GM12864 (cell line): ENCODE measurements around the gene CENPP.

Experiments
- DNase-seq: peaks from one replicate; pipeline ENCODE4 v3.0.0-alpha.2; 2011; ENCODE audit warnings: low read depth
- H3K4me3 ChIP-seq: 2 replicates; pipeline ENCODE4 v1.5.1; 2011; ENCODE audit warnings: mild to moderate bottlenecking, low read depth, low read length, control low read depth
- TF ChIP-seq, protein P1 (sequence below): IDR thresholded peaks from 2 replicates; pipeline ENCODE4 v1.5.1; 2011; ENCODE audit warnings: low read depth, mild to moderate bottlenecking, moderate library complexity, low read length, control low read depth, inconsistent platforms; ENCODE audit errors: missing control alignments

CENPP gene

DNA sequence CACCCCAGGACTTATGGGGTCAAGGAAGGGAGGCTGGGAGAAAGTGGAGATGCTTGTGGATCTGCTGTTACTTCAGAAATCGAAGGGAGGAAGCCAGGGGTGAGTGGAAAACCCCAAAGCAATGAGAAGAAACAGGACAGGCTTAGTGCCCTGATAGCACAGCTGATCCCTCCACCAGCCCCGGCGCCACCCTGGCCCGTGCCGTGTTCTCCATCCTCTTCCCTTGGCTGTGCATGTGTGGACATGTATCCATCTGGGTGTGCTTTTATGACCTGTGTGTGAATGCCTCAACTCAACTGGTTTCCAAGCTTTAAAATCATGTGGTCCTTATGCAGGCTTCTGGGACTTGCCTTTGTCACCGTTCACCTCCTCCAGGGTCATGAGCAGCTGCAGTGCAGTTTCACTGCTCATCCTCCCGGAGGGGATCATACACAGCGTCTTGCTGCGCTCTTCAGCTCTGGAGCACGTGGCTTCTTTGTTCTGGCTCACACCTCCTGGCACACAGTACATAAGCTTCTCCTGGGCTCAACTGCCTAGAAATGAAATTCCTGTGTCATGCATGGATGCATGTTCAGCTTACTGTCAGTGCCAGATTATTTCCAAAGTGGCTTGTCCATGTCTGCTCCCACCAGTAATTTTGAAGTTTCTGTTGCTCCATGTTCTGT, 286.0 kb downstream of the CENPP start:
- no peak for DNase-seq
- TF ChIP-seq, protein P1, sequence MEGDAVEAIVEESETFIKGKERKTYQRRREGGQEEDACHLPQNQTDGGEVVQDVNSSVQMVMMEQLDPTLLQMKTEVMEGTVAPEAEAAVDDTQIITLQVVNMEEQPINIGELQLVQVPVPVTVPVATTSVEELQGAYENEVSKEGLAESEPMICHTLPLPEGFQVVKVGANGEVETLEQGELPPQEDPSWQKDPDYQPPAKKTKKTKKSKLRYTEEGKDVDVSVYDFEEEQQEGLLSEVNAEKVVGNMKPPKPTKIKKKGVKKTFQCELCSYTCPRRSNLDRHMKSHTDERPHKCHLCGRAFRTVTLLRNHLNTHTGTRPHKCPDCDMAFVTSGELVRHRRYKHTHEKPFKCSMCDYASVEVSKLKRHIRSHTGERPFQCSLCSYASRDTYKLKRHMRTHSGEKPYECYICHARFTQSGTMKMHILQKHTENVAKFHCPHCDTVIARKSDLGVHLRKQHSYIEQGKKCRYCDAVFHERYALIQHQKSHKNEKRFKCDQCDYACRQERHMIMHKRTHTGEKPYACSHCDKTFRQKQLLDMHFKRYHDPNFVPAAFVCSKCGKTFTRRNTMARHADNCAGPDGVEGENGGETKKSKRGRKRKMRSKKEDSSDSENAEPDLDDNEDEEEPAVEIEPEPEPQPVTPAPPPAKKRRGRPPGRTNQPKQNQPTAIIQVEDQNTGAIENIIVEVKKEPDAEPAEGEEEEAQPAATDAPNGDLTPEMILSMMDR, result no peak
- H3K4me3 ChIP-seq, result no peak overlapping the region

DNA sequence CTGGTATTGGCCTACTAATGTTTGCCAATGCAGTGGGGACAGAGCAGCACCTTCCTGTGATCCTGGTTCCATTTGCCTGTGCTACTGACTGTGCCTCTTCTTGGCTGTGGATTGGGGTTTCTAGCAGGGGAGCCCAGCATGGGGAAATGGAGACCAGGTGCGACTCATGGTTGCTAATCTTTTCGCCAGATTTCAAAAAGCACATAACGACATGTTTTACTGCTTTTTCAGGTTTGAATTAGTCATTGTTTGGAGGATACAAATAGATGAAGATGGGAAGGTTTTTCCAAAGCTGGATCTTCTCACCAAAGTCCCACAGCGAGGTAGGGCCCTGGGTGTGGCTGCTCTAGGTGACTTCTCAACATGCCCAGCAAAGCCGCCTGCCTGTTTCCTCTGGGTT, 286.5 kb downstream of the CENPP start:
- no peak overlapping the region for H3K4me3 ChIP-seq
- DNase-seq, result no peak
- TF ChIP-seq, protein P1, result no peak

DNA sequence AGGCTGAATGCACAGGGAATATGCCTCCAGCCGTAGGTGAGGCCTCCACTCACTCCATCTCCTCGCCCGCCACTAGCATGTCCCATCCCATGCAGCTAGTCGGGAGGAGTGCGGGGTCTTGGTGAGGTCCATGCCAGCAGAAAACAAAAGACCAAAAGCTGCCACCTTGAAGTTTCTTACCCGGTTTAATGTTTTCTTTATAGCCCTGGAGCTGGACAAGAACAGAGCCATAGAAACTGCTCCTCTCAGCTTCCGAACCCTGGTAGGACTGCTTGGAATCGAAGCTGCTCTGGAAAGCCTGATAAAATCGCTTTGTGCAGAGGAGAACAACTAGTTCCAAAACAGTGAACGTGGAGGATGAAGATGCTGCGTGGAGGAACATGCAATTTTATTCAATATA, 287.1 kb downstream of the CENPP start:
- DNase-seq, result no peak
- TF ChIP-seq, protein P1, result no peak
- H3K4me3 ChIP-seq, result no peak overlapping the region

DNA sequence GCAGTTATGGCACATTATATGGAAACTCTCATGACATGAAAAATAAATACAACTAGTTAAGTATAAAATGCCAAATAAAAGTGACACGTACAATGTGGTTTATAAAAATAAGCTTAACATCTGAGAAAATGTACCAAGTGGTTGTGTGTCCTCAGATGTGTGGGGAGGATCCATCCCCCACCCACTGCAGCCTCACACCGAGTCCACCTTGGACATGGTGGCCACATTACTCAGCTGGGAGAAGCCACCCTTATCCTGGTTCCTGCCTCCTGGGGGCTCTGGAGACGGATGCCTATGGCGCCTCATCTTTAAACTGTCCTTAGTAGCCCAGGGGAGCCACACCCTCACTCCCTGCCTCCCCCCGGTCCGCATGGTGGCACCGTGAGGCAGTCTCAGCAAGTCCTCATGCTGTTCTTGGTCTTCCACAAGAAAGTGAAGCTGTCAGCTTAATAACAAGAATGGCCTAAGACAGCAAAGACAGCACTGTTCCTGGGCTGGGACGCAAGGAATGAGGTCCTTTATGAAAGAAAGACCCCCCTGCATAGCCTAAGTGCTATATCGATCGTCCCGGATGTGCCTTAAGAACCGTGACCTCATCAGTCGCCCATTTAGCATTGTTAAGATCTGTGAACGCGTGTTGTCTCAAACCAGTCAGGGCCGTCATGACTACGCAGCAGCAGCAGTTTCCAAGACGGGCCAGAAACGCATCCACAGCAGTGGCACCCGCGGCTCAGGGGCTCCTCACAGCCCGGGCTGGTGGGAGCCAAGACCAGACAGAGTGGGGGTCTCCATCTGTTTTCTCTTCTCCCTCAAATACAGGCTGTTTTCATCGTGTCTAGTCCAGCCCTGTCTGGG, 287.7 kb downstream of the CENPP start:
- H3K4me3 ChIP-seq, result no peak overlapping the region
- TF ChIP-seq, protein P1, result no peak

DNA sequence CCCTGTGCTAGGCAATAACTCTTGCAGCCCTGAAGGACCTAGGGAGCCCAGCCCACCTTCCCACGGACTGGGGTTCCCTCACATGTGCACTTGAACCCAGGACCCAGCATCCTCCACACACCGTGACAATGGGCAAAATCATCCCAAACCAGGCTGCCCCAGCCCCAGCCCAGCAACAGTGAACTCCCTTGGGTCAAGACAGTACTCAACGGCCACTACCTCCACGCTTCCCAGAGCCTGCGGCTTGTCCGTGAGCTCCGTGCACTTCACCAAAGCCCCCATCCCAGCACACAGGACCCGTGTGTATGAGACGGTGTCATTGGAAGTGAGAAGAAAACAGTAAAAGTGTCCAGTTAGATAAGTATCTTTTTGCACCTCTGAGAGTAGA, 288.4 kb downstream of the CENPP start:
- TF ChIP-seq, protein P1, result no peak
- no peak overlapping the region for H3K4me3 ChIP-seq
- no peak for DNase-seq

More for the DNA sequence above, 287.7 kb downstream of the CENPP start:
- no peak for DNase-seq

DNA sequence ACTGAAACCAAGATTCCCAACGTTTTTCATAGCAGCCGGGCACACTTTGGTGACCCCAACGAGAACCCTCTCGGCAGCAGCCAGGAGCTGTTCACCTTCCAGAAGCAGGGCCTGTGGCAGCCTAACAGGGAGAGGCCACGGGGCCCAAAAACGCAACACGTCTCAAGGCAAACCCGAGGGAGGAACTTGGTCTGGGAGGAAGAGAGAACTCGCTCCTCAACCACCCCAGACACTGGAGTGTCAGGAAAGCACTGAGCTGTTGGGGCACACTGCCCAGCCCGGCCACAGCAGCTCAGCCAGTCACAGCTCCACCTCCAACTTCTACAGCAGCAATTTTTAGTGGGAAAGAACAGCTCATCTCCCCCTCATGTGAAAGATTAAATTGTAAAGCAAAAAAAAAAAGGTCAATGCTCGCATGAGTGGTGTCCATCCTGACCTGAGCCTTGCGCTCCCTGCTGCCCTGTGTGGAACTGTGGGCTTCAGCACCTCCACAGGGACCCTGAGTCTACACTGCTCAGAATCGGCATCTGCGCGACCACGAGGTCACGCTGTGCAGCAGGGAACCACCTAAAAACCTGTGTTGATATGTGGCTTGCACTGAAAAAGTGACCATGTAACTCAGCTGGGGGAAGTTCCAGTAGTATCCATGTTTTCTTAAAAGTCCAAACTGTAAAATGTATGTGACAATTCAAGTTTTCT, 289.2 kb downstream of the CENPP start:
- DNase-seq, result no peak
- no peak overlapping the region for H3K4me3 ChIP-seq
- TF ChIP-seq, protein P1, result no peak
